NOMO-1 treated with dmso at 0.1 percent for 144 hours (cell line): ENCODE results near the gene KCNG2.

Source experiments
- DNase-seq: peaks from one replicate; lab custom pipeline; 2025; ENCODE audit not compliant: unreplicated experiment; lab: John Stamatoyannopoulos, UW

The KCNG2 gene

GRCh38 chr18:79796531-79797405 is 970 bp upstream of the KCNG2 start:
- DNase-seq: no peak

- no peak for DNase-seq
Measured at GRCh38 chr18:79798346-79798998, 734 bp downstream of the KCNG2 start.

- DNase-seq: no peak
Measured at GRCh38 chr18:79798999-79799370, 1.2 kb downstream of the KCNG2 start.

GRCh38 chr18:79799619-79800370 is 2.1 kb downstream of the KCNG2 start:
- DNase-seq: no peak

GRCh38 chr18:79800371-79801180 is 2.8 kb downstream of the KCNG2 start:
- no peak for DNase-seq

- no peak for DNase-seq
Measured at GRCh38 chr18:79801217-79801616, 3.5 kb downstream of the KCNG2 start.

GRCh38 chr18:79801641-79802040 is 3.9 kb downstream of the KCNG2 start:
- no peak for DNase-seq

GRCh38 chr18:79802298-79802697 is 4.6 kb downstream of the KCNG2 start:
- no peak for DNase-seq

- DNase-seq: no peak
Measured at GRCh38 chr18:79803611-79804051, 5.9 kb downstream of the KCNG2 start.

- DNase-seq: no peak
Measured at GRCh38 chr18:79804130-79804787, 6.5 kb downstream of the KCNG2 start.

GRCh38 chr18:79805211-79805887 is 7.6 kb downstream of the KCNG2 start:
- DNase-seq: no peak

GRCh38 chr18:79805926-79806487 is 8.3 kb downstream of the KCNG2 start:
- DNase-seq: no peak

GRCh38 chr18:79806976-79807841 is 9.5 kb downstream of the KCNG2 start:
- DNase-seq: no peak

GRCh38 chr18:79809482-79810192 is 11.9 kb downstream of the KCNG2 start:
- DNase-seq: no peak

GRCh38 chr18:79812052-79812451 is 14.3 kb downstream of the KCNG2 start:
- no peak for DNase-seq

- DNase-seq: no peak
Measured at GRCh38 chr18:79814373-79814772, 16.6 kb downstream of the KCNG2 start.

- no peak for DNase-seq
Measured at GRCh38 chr18:79815657-79816056, 17.9 kb downstream of the KCNG2 start.

GRCh38 chr18:79816092-79816491 is 18.4 kb downstream of the KCNG2 start:
- DNase-seq: no peak
